IPS-18c (cell line): ENCODE measurements around the gene LIMK2.
"Not testable (repeated sequence)": the region's sequence is repeated elsewhere in the genome, so short reads cannot be mapped to it uniquely, and the experiment has no call there.

ENCODE experiments used
- H3K4me3 ChIP-seq: 2 replicates; pipeline ENCODE4 v1.7.0; 2013; ENCODE audit warnings: low read depth, mild to moderate bottlenecking, low read length, moderate library complexity; ENCODE audit not compliant: insufficient read depth
- H3K9me3 ChIP-seq: one replicate; pipeline ENCODE4 v1.6.1; 2013; ENCODE audit warnings: mild to moderate bottlenecking, low read length, moderate library complexity; ENCODE audit not compliant: control insufficient read depth, insufficient read depth

Gene LIMK2

GRCh38 chr22:31211862-31212730 is at the start of gene LIMK2:
Gene LIMK2 (plus strand): TSS chr22:31212298. CDS start chr22:31212409, 111 bp downstream.
- peak within 1 kb of the TSS; percentile 97 for H3K4me3 ChIP-seq
- H3K9me3 ChIP-seq = no peaks in the 10 kb centered on the region

- no peaks in the 10 kb centered on the region for H3K9me3 ChIP-seq
- no peak overlapping the region for H3K4me3 ChIP-seq
Measured at GRCh38 chr22:31170971-31171370, 41.1 kb upstream of the LIMK2 start.

GRCh38 chr22:31171734-31172133 is 40.4 kb upstream of the LIMK2 start:
- not testable (repeated sequence) for H3K4me3 ChIP-seq, H3K9me3 ChIP-seq

GRCh38 chr22:31173386-31174145 is 38.5 kb upstream of the LIMK2 start:
- no peaks in the 10 kb centered on the region for H3K9me3 ChIP-seq
- H3K4me3 ChIP-seq = no peak overlapping the region

- H3K4me3 ChIP-seq = no peak overlapping the region
- no peaks in the 10 kb centered on the region for H3K9me3 ChIP-seq
Measured at GRCh38 chr22:31176923-31177322, 35.2 kb upstream of the LIMK2 start.

- Histone ChIP-seq H3K4me3 (no peak overlapping the region), H3K9me3 (no peaks in the 10 kb centered on the region)
Measured at GRCh38 chr22:31177420-31178162, 34.5 kb upstream of the LIMK2 start.

GRCh38 chr22:31178859-31179258 is 33.2 kb upstream of the LIMK2 start:
- H3K9me3 ChIP-seq = no peaks in the 10 kb centered on the region
- H3K4me3 ChIP-seq = no peak overlapping the region

GRCh38 chr22:31179345-31179744 is 32.8 kb upstream of the LIMK2 start:
- Histone ChIP-seq H3K9me3 (peaks cover 3% of the 10 kb centered on the region), H3K4me3 (no peak overlapping the region)

- H3K9me3 ChIP-seq = peaks cover 3% of the 10 kb centered on the region
Measured at GRCh38 chr22:31184015-31184414, 28.1 kb upstream of the LIMK2 start.

GRCh38 chr22:31185056-31185455 is 27.0 kb upstream of the LIMK2 start:
- H3K4me3 ChIP-seq = no peak overlapping the region
- H3K9me3 ChIP-seq = peaks cover 3% of the 10 kb centered on the region

More at GRCh38 chr22:31184015-31184414, 28.1 kb upstream of the LIMK2 start:
- no peak overlapping the region for H3K4me3 ChIP-seq

GRCh38 chr22:31187627-31188026 is 24.5 kb upstream of the LIMK2 start:
- H3K9me3 ChIP-seq = peaks cover 3% of the 10 kb centered on the region
- no peak overlapping the region for H3K4me3 ChIP-seq

- Histone ChIP-seq H3K9me3 (no peaks in the 10 kb centered on the region), H3K4me3 (no peak overlapping the region)
Measured at GRCh38 chr22:31192513-31192912, 19.6 kb upstream of the LIMK2 start.

- Histone ChIP-seq H3K4me3 (no peak overlapping the region), H3K9me3 (no peaks in the 10 kb centered on the region)
Measured at GRCh38 chr22:31193092-31193491, 19.0 kb upstream of the LIMK2 start.

- H3K9me3 ChIP-seq, H3K4me3 ChIP-seq: not testable (repeated sequence)
Measured at GRCh38 chr22:31194681-31195080, 17.4 kb upstream of the LIMK2 start.

- no peaks in the 10 kb centered on the region for H3K9me3 ChIP-seq
- H3K4me3 ChIP-seq = no peak overlapping the region
Measured at GRCh38 chr22:31199187-31199586, 12.9 kb upstream of the LIMK2 start.

GRCh38 chr22:31204352-31204984 is 7.6 kb upstream of the LIMK2 start:
- not testable (repeated sequence) for H3K4me3 ChIP-seq

GRCh38 chr22:31205059-31205458 is 7.0 kb upstream of the LIMK2 start:
- H3K9me3 ChIP-seq, H3K4me3 ChIP-seq: not testable (repeated sequence)

More at GRCh38 chr22:31204352-31204984, 7.6 kb upstream of the LIMK2 start:
- H3K9me3 ChIP-seq = not testable (repeated sequence)
